ENCODE results near the gene MT2A.
A peak's percentile ranks its signal among the peaks of the same experiment; 100 is the strongest.

Gene MT2A

GRCh38 chr16:56600398-56600999, 7.9 kb upstream of the MT2A start:
- peak in 1 of 2 donors; percentile 24 for DNase-seq

- DNase-seq: no peak
Observed at GRCh38 chr16:56601325-56601724, 7.1 kb upstream of the MT2A start.

- DNase-seq: no peak
Observed at GRCh38 chr16:56603589-56603988, 4.8 kb upstream of the MT2A start.

- DNase-seq: no peak
Observed at GRCh38 chr16:56604966-56605365, 3.4 kb upstream of the MT2A start.

- no peak for DNase-seq
Observed at GRCh38 chr16:56605475-56605874, 2.9 kb upstream of the MT2A start.

- DNase-seq: no peak
Observed at GRCh38 chr16:56606071-56606475, 2.3 kb upstream of the MT2A start.

- DNase-seq: no peak
Observed at GRCh38 chr16:56606476-56607108, 1.8 kb upstream of the MT2A start.

- no peak for DNase-seq
Observed at GRCh38 chr16:56607109-56607618, 1.2 kb upstream of the MT2A start.

- DNase-seq: no peak
Observed at GRCh38 chr16:56607675-56608042, 725 bp upstream of the MT2A start.

GRCh38 chr16:56608876-56609462, 585 bp downstream of the MT2A start:
- no peak for DNase-seq

GRCh38 chr16:56609463-56609921, 1.1 kb downstream of the MT2A start:
- peak; percentile 22 to 94 for DNase-seq

- no peak for DNase-seq
Observed at GRCh38 chr16:56610017-56610608, 1.7 kb downstream of the MT2A start.

- no peak for DNase-seq
Observed at GRCh38 chr16:56610609-56611111, 2.3 kb downstream of the MT2A start.

GRCh38 chr16:56611281-56611833, 3.0 kb downstream of the MT2A start:
- no peak for DNase-seq

- no peak for DNase-seq
Observed at GRCh38 chr16:56613706-56614105, 5.3 kb downstream of the MT2A start.

GRCh38 chr16:56614549-56614991, 6.2 kb downstream of the MT2A start:
- DNase-seq: no peak

- DNase-seq: no peak
Observed at GRCh38 chr16:56615353-56615752, 7.0 kb downstream of the MT2A start.

GRCh38 chr16:56616608-56617211, 8.3 kb downstream of the MT2A start:
- DNase-seq: no peak

GRCh38 chr16:56617212-56618085, 9.1 kb downstream of the MT2A start:
- DNase-seq: no peak

- no peak for DNase-seq
Observed at GRCh38 chr16:56618138-56618537, 9.8 kb downstream of the MT2A start.

- no peak for DNase-seq
Observed at GRCh38 chr16:56620339-56620897, 12.0 kb downstream of the MT2A start.
